ENCODE measurements around the gene DOCK2.

DNA sequence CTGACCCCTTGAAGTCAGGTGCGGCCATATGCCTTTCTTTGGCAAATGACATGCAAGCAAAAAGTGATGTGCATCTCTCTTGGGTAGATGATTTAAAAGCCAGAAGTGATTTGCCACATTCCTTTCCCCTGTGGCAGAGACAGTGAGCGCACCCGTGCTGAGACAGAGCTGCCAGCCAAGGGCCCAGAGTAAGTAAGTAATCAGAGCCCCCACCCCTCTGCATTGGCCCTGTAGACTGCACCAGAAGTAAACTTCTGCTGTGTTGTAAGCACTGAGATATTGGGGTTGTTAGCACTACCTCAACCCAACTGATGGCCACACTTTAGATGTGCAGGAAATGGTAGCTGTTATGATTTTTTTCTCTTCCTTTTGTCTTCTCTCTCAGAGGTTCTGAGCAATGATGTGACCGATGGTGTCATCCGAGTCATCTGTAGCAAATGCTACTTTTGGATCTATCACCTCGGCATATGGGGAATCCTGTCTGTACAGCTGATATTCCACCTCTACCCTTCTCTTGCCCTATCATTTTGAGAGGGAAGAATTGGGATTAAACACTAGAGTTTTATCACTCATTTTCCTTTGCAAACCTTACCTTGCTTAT is 58.0 kb downstream of the DOCK2 start:
- no peak for TF ChIP-seq POLR2A (IDR thresholded peaks at IDR 0.05)
- TF ChIP-seq, protein P1, sequence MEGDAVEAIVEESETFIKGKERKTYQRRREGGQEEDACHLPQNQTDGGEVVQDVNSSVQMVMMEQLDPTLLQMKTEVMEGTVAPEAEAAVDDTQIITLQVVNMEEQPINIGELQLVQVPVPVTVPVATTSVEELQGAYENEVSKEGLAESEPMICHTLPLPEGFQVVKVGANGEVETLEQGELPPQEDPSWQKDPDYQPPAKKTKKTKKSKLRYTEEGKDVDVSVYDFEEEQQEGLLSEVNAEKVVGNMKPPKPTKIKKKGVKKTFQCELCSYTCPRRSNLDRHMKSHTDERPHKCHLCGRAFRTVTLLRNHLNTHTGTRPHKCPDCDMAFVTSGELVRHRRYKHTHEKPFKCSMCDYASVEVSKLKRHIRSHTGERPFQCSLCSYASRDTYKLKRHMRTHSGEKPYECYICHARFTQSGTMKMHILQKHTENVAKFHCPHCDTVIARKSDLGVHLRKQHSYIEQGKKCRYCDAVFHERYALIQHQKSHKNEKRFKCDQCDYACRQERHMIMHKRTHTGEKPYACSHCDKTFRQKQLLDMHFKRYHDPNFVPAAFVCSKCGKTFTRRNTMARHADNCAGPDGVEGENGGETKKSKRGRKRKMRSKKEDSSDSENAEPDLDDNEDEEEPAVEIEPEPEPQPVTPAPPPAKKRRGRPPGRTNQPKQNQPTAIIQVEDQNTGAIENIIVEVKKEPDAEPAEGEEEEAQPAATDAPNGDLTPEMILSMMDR (IDR thresholded peaks at IDR 0.05 in 4 of 5, conservative IDR thresholded peaks at IDR 0.05 in 1 of 5) = no peak
